Activated CD8-positive, alpha-beta T cell treated with anti-CD3 and anti-CD28 coated beads for 36 hours (primary cell): ENCODE data around the gene FNDC1. TPM values are rescaled to one million over a fixed set of nuclear protein-coding genes. Genes with fewer than 3 reads are reported as not detected.

Experiments used
- ATAC-seq: fragments of 200-7000 bp; cut with Tn5 transposase; one replicate; pipeline ENCODE4 v1.10.0; 2021; ENCODE audit warnings: mild to moderate bottlenecking, moderate library complexity
- CTCF ChIA-PET: fragments of 350-600 bp; sonication (Branson Sonifier 250); formaldehyde crosslinking; loops from one replicate; lab custom pipeline; 2021; ENCODE audit warnings: antibody characterized with exemption; lab: Charles Lee
- POLR2A ChIA-PET: fragments of 350-600 bp; sonication (Branson Sonifier 250); formaldehyde crosslinking; loops from one replicate; lab custom pipeline; 2021; ENCODE audit warnings: antibody characterized with exemption; lab: Charles Lee
- DNase-seq: peaks from one replicate; pipeline ENCODE4 v3.0.0-alpha.2; 2020
- H3K27ac Mint-ChIP-seq: one replicate; pipeline ENCODE4 v1.8.0; 2021; ENCODE audit warnings: mild to moderate bottlenecking, mixed read lengths
- H3K27me3 Mint-ChIP-seq: one replicate; pipeline ENCODE4 v1.8.0; 2021; ENCODE audit warnings: mixed read lengths
- H3K36me3 Mint-ChIP-seq: one replicate; pipeline ENCODE4 v1.8.0; 2021; ENCODE audit warnings: low read depth, mixed read lengths
- H3K4me1 Mint-ChIP-seq: one replicate; pipeline ENCODE4 v1.8.0; 2021; ENCODE audit warnings: low read depth, mixed read lengths
- H3K4me3 Mint-ChIP-seq: one replicate; pipeline ENCODE4 v1.8.0; 2021; ENCODE audit warnings: mild to moderate bottlenecking, moderate library complexity, mixed read lengths
- H3K9me3 Mint-ChIP-seq: one replicate; pipeline ENCODE4 v1.8.0; 2021; ENCODE audit warnings: mixed read lengths
- CTCF ChIP-seq: fragments of 200-600 bp; IDR thresholded peaks from one replicate; pipeline ENCODE4 v1.8.0; 2022; ENCODE audit warnings: antibody characterized with exemption, mild to moderate bottlenecking
- intact Hi-C: fragments of 100-400 bp; cut with micrococcal nuclease; formaldehyde crosslinking; loops from one replicate; pipeline ENCODE4 v1.10.0; 2022
- total RNA-seq, 2 experiments: library from RNA; stranded (reverse); gene quantifications; one replicate each; pipeline ENCODE4 v1.2.3, GENCODE V29; 2021

The FNDC1 gene
- total RNA-seq, 2 experiments from 2014 or later: not detected

- no peak for ATAC-seq
- no peaks in the 10 kb centered on the region for H3K9me3 Mint-ChIP-seq
- H3K4me1 Mint-ChIP-seq: no peaks in the 10 kb centered on the region
These were observed 38.4 kb upstream of the FNDC1 start for GRCh38 chr6:159130846-159131245.

GRCh38 chr6:159131709-159132108, 37.5 kb upstream of the FNDC1 start:
- Mint-ChIP-seq H3K27ac (no peak overlapping the region), H3K4me1 (no peaks in the 10 kb centered on the region), H3K9me3 (no peaks in the 10 kb centered on the region), H3K36me3 (no peaks in the 10 kb centered on the region), H3K27me3 (no peaks in the 10 kb centered on the region), H3K4me3 (no peak overlapping the region)
- DNase-seq (no peak), ATAC-seq (no peak)
- TF ChIP-seq CTCF: no peak
- CTCF ChIA-PET: interaction anchor here (0.6 to 6.1 kb wide), 4 partner anchors 10 to 739 kb away, joined by 3 to 70 read pairs (median 36); no protein-coding TSS in a partner anchor
- intact Hi-C loops: no loop called here
- POLR2A ChIA-PET: no interaction called here

More at GRCh38 chr6:159130846-159131245, 38.4 kb upstream of the FNDC1 start:
- no peaks in the 10 kb centered on the region for H3K27me3 Mint-ChIP-seq
- no peak overlapping the region for H3K27ac Mint-ChIP-seq
- H3K36me3 Mint-ChIP-seq: no peaks in the 10 kb centered on the region
- intact Hi-C loops: no loop called here
- no peak for TF ChIP-seq CTCF
- CTCF ChIA-PET: interaction anchor here (2.0 to 6.1 kb wide), 2 partner anchors 10 to 122 kb away, joined by 5 to 70 read pairs; no protein-coding TSS in a partner anchor
- POLR2A ChIA-PET: interaction anchor here (0.9 kb wide), 1 partner anchor 18 kb away, joined by 3 read pairs; no protein-coding TSS in a partner anchor
- H3K4me3 Mint-ChIP-seq: no peak overlapping the region
- DNase-seq: no peak

- H3K9me3 Mint-ChIP-seq: no peaks in the 10 kb centered on the region
- no peak for TF ChIP-seq CTCF
- H3K27me3 Mint-ChIP-seq: peaks cover 3% of the 10 kb centered on the region
- no peaks in the 10 kb centered on the region for H3K4me1 Mint-ChIP-seq
- no peaks in the 10 kb centered on the region for H3K36me3 Mint-ChIP-seq
- POLR2A ChIA-PET: interaction anchor here (0.5 kb wide), 1 partner anchor 915 kb away, joined by 3 read pairs; no protein-coding TSS in a partner anchor
- no peak overlapping the region for H3K27ac Mint-ChIP-seq
- no peak overlapping the region for H3K4me3 Mint-ChIP-seq
- no peak for ATAC-seq
- CTCF ChIA-PET: interaction anchor here (3.5 to 6.1 kb wide), 5 partner anchors 11 to 125 kb away, joined by 29 to 246 read pairs (median 70); no protein-coding TSS in a partner anchor
- DNase-seq: no peak
- intact Hi-C loops: no loop called here
These were observed 36.5 kb upstream of the FNDC1 start for GRCh38 chr6:159132664-159133063.

GRCh38 chr6:159134701-159135364, 34.4 kb upstream of the FNDC1 start:
- Mint-ChIP-seq H3K36me3 (no peaks in the 10 kb centered on the region), H3K4me1 (no peaks in the 10 kb centered on the region), H3K27ac (no peak overlapping the region), H3K4me3 (no peak overlapping the region), H3K27me3 (peaks cover 5% of the 10 kb centered on the region), H3K9me3 (no peaks in the 10 kb centered on the region)
- peak; percentile 88 for DNase-seq
- POLR2A ChIA-PET: interaction anchor here (0.9 to 1.0 kb wide), 4 partner anchors 11 to 161 kb away, joined by 3 to 5 read pairs (median 3); no protein-coding TSS in a partner anchor
- CTCF ChIA-PET: interaction anchor here (0.6 to 6.1 kb wide), 72 partner anchors 8 to 506 kb away, joined by 3 to 246 read pairs (median 4); partner anchors contain the start of genes RSPH3 and TAGAP
- TF ChIP-seq CTCF: peak; percentile 98
- ATAC-seq: peak; percentile 99
- intact Hi-C loops: loop anchor here (1.0 kb wide), 1 partner anchor 126 kb away; no protein-coding TSS in a partner anchor

GRCh38 chr6:159137676-159138075, 31.5 kb upstream of the FNDC1 start:
- Mint-ChIP-seq H3K9me3 (peaks cover 5% of the 10 kb centered on the region), H3K36me3 (no peaks in the 10 kb centered on the region), H3K27ac (no peak overlapping the region), H3K27me3 (peaks cover 6% of the 10 kb centered on the region), H3K4me3 (no peak overlapping the region), H3K4me1 (no peaks in the 10 kb centered on the region)
- DNase-seq (no peak), ATAC-seq (no peak)
- CTCF ChIA-PET: interaction anchor here (1.2 to 5.8 kb wide), 8 partner anchors 9 to 163 kb away, joined by 3 to 246 read pairs (median 24); no protein-coding TSS in a partner anchor
- intact Hi-C loops: no loop called here
- POLR2A ChIA-PET: no interaction called here
- no peak for TF ChIP-seq CTCF
